OCI-M2 (cell line): ENCODE measurements around the gene IL15RA.
"Not testable (repeated sequence)": the region's sequence is repeated elsewhere in the genome, so short reads cannot be mapped to it uniquely, and the experiment has no call there.

Source experiments
- DNase-seq: peaks from one replicate; lab custom pipeline; 2025; ENCODE audit not compliant: unreplicated experiment; lab: John Stamatoyannopoulos, UW

IL15RA gene

DNA sequence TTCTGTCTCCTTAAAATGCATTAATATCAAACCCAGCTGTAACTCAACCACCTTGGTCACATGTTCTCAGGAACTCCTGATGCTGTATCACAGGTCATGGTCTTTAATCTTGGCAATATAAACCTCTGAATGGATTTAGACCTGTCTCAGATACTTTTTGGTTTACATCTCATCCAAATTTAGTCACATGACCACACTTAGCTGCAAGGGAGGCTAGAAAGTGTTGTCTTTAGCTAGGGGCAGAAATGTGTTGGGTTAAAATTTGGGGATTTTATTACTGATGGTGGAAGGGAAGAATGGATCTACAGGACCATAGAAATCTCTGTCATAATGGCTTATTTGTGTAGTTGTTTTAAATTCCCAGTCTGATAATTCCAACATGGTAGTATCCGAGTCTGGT, 29.6 kb upstream of the IL15RA start:
- no peak for DNase-seq

DNA sequence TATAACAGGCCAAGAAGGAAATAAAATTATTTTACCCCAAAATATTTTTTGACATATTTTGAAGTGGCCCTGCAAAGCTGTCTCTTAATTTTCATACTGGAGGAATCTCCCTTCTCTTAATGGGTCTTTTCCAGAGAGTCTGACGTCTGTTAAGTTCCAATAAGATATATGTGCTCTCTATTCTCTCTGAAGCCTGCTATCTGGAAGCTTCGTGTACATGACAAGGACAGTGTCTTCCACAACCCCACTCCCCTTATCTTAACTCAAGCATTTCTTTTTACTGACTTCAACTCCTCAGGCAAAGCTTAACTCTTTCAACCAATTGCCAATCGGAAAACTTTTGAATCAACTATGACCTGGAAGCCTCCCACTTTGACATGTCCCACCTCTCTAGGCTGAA, 29.2 kb upstream of the IL15RA start:
- no peak for DNase-seq

- no peak for DNase-seq
These were observed 28.6 kb upstream of the IL15RA start for GRCh38 chr10:6005856-6006395.

DNA sequence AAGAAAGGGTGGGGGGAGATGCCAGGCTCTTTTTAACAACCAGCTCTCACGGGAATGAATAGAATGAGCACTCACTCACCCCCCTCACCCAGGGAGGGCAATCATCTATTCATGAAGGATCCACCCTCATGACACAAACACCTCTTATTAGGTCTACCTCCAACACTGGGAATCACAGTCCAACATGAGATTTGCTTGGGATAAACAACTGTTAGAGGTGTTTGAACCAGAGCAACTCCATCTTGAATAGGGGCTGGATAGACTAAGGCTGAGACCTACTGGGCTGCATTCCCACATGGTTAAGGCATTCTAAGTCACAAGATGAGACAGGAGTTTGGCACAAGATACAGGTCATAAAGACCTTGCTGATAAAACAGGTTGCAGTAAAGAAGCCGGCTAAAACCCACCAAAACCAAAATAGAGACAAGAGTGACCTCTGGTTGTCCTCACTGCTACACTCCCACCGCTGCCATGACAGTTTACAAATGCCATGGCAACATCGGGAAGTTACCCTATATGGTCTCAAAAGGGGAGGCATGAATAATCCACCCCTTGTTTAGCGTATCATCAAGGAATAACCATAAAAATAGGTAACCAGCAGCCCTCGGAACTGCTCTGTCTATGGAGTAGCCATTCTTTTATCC, 27.9 kb upstream of the IL15RA start:
- DNase-seq: not testable (repeated sequence)

- no peak for DNase-seq
These were observed 25.6 kb upstream of the IL15RA start for GRCh38 chr10:6002809-6003510.

GRCh38 chr10:5999440-6000165, 22.3 kb upstream of the IL15RA start:
- no peak for DNase-seq

DNA sequence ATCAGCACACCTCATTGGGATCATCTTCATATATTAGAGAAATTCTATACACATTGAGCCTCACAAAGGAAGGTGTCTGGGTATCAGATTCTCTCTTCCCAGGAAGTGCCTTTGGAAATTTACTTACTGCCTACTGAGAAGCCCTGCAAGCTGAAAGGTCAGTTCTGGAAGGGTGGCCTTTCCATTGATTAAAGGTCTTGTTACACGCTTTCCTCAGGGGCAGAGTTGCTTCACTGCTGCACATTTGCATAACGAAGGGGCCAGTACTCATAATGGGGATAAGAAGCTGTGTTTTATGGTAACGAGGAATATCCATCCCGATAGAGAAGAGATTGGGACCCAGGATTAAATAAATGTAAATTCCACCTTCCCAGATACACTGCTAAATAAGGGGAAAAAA, 19.4 kb upstream of the IL15RA start:
- DNase-seq: no peak

- DNase-seq: no peak
These were observed 15.1 kb upstream of the IL15RA start for GRCh38 chr10:5992398-5992797.

GRCh38 chr10:5991708-5992107, 14.4 kb upstream of the IL15RA start:
- no peak for DNase-seq

DNA sequence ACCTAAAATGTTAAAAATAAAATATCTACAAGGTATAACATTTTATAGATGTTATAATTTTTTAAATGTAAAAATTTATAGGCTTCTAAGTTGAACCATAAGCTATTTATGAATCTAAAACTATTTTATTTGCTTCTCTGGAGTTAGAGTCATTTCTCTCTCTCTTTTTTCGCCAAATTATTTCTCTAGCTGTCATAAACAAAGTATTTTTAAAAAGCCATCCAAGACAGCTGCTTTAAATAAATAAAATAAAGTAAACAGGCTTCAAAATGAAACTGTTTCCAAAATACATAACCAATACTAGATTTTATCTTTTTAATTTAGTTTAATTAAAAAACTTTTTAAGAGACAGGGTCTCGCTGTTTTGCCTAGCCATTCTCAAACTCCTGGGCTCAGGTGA, 12.4 kb upstream of the IL15RA start:
- no peak for DNase-seq

- no peak for DNase-seq
These were observed 11.1 kb upstream of the IL15RA start for GRCh38 chr10:5988336-5988920.

GRCh38 chr10:5987747-5988146, 10.4 kb upstream of the IL15RA start:
- DNase-seq: no peak

GRCh38 chr10:5985029-5985428, 7.7 kb upstream of the IL15RA start:
- no peak for DNase-seq

DNA sequence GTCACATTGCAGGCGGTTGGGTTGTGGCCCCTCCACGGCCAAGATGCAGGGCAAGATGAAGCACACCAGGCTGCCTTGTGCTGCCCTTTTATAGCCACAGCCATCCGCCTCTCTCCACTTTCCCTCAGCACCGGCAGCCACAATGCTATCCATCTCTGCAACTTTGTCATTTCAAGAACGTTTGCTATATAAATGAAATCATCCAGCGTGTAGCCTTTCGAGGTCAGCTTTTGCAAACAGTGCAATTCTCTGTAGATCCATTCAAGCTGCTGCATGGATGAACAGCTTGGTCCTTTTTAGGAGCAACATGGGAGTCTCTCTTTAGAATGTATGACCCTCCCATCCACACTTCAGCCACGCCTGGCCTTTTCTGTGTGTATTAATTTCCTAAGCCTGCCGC, 6.4 kb upstream of the IL15RA start:
- no peak for DNase-seq

- DNase-seq: no peak
These were observed 4.2 kb upstream of the IL15RA start for GRCh38 chr10:5981529-5981928.

DNA sequence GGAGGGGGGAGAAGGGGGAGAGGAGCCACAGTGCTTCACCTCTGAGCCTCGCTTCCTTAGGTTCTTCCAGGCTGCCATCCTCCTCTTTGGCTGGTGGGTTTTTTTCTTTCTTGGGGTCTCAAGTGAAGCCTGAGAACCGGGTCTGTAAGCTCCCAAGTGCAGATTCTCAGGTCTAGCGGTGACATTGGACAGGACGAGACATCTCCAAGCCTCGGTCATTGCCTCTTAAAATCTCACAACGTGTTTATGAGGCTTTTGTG, 817 bp upstream of the IL15RA start:
- no peak for DNase-seq

- DNase-seq: no peak
These were observed 552 bp downstream of the IL15RA start for GRCh38 chr10:5976512-5977470.

DNA sequence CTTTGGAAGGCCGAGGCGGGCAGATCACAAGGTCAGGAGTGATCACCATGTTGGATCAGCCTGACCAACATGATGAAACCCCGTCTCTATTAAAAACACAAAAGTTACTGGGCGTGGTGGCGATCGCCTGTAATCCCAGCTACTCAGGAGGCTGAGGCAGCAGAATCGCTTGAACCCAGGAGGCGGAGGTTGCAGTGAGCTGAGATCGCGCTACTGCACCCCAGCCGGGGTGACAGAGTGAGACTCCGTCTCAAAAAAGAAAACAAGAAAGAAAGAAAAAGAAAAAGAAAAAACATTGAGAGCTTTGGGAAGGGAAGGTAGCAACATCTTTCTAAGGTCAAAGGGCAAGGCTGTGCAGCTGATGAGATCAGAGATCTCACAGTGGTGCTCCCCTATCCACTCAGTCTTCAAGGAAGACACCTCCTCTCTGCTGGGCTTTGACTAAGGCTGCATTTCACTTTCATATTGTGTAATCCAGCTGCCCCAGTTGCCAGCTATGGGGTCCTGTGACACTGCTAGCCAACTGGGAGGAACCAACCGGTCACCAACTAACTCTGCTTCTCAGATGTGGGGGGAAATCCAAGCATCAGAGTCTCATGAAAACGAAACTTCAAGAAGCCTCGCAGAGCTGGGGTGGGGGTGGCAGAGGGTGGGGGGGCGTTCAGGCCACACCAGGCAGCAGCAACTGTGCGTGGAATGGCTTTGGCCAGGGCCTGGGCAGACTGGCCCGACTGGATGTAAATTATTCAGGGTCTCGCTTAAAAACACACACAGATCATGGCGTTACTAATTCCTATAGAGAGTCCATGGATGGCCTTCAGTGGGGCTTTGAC, 1.5 kb downstream of the IL15RA start:
- no peak for DNase-seq

GRCh38 chr10:5973069-5973468, 4.3 kb downstream of the IL15RA start:
- no peak for DNase-seq

DNA sequence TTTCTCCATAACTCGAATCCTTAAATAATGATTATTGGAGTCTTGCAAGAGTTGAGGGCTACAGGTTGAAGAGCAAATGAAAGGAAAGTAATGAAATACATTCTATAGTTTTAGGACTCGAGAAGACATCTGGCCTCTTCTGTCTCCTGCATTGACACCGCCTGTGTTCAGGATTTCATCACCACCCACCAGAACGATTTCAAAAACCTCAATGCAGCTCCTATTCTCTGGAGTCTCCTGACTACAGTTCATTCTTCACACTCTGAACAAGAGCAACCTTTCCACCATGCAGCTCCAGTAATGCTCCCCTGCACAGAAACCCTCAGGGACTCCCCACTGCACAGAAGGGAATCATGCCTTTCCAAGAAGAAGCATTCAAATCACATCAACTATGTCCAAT, 5.5 kb downstream of the IL15RA start:
- no peak for DNase-seq
